GM18507 (cell line): ENCODE data around the gene TMCO4.
A peak's percentile ranks its signal among the peaks of the same experiment; 100 is the strongest.

Source experiments
- DNase-seq: peaks from one replicate; pipeline ENCODE4 v3.0.0; 2011; ENCODE audit warnings: low read depth; ENCODE audit not compliant: insufficient read length; ENCODE audit errors: extremely low spot score
- FAIRE-seq: peaks from 2 replicates; lab custom pipeline; 2011; peaks lifted over from hg19 to GRCh38; lab: Jason Lieb, UNC

The TMCO4 gene

DNA sequence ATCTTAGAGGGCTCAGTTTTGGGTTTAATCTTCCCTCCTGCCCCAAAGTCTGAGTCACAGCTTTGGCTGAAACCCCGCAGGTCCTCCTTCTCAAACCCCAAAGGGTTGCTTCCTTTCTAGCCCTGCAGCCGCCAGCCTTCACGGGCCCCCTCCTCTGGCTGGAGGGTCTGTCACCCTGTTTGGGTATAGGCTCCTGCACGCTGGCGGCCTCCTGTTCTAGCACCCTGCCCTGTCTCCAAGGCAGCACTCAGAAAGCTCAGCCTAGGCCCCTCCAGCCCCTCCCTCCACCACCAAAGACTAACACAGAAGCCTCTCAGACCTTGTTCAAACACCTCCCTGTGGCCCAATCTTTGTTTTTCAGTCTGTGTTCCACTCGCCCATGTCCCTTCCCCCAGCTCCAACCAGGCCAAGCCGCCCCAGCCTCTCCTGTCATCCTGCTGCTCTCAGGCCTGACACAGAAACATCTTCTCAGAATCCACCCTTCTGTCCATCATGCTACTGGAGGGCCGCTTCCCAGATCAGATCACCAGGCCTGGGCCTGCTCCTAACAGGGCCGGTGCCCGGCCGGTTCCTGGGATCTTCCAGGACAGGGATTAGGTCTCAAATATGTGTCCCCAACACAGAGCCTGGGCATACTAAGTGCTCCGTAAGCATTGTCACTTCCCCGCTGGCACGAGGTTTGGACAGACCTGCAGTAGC is 99.5 kb downstream of the TMCO4 start:
- FAIRE-seq = no peak
- no peak for DNase-seq

DNA sequence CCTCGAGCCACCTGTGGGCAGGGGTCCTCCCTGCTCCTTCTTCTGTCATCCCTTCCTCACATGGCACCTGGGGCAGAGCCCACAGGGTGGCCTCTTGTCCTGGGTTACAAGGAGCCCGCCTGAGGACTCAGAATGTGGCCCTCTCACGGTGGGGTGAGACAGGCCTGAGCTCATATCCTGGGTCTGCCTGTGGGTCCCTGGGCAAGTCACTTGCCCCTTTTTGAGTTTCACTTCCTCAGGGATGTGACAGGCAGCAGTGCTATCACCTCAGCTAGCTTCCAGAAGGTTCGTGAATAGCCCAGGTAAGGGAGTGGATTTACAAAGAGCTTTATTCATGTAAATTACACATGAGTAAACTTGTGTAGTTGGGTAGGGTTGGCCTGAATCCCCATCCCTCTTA is 101.5 kb downstream of the TMCO4 start:
- DNase-seq (peak; percentile 20), FAIRE-seq (peak; percentile 67)

DNA sequence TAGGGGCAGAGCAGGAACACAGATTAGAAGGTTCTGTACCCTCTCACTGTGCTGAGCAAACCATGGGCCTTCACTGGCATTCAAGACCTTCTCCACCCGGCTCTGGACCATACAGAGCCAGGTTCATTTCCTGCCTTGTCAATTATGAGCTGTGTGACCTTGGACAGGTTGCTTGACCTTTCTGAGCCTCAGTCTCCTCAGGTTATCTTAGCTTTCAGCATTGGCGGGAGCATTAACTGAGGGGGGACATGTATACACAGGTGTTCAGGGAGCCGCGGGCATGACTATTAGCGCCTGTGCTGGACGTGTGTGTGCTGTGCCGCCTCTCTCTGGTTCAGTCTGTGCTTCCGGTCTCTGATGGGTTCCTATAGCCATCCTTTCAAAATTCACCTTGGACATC is 102.9 kb downstream of the TMCO4 start:
- no peak for FAIRE-seq
- DNase-seq = no peak

DNA sequence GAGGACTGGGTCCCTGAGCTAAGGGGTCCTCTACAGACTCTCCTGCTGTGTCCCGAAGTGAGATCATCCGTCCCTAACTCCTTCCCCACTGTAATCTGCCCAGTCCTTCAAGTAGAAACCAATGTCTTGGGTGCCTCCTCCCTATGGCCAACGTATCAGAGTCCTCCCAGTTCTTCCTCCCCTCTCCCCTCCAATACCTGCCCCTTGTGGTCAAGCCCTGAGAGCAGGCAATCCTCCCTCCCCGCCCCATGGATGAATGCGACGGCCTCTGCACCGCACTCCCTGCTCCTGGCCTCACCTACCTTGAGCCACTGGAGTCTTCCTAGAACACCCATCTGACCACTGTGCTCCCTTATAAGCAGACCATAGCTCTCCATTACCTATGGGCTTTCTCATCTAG is 103.9 kb downstream of the TMCO4 start:
- DNase-seq (no peak), FAIRE-seq (no peak)

- no peak for DNase-seq
- FAIRE-seq = no peak
Observed at GRCh38 chr1:19694298-19694697, 105.4 kb downstream of the TMCO4 start.

DNA sequence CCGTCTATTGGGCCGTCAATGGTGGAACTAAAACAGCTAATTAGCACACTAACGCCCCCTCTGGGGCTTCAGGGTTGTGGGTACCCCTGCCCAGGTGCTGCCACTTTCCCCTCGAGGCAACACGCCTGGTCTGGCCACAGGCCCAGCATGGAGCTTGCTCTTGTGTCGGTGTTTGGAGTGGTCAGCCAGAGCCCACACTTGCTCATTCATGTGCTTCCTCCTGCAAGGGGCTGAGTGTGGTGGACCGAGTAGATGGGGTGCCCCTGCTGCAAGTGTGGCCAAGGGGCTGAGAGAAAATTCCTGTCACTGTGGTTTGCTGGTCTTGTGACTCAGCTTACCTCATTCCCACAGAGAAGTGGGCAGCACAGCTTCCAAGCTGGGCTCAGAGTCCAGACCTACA is 109.4 kb downstream of the TMCO4 start:
- DNase-seq = no peak
- no peak for FAIRE-seq

DNA sequence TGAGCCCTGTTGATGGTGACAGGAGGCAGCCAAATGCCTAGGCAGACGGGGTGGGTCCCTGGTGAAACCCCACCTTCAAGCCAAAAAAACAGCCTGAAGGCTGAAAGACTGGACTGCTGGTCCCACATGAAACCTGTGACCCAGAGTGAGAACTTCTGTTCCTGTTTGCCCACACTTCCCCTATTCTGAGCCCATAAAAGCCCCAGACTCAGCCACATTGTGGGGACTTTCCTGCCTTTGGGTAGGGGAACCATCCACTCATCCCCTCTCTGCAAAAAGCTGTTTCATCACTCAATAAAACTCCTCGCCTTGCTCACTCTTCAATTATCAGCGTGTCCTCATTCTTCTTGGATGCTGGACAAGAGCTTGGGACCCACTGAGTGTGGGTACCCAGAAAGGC is 109.9 kb downstream of the TMCO4 start:
- no peak for FAIRE-seq
- no peak for DNase-seq

- no peak for FAIRE-seq
- no peak for DNase-seq
Observed at GRCh38 chr1:19689085-19689757, 110.5 kb downstream of the TMCO4 start.

DNA sequence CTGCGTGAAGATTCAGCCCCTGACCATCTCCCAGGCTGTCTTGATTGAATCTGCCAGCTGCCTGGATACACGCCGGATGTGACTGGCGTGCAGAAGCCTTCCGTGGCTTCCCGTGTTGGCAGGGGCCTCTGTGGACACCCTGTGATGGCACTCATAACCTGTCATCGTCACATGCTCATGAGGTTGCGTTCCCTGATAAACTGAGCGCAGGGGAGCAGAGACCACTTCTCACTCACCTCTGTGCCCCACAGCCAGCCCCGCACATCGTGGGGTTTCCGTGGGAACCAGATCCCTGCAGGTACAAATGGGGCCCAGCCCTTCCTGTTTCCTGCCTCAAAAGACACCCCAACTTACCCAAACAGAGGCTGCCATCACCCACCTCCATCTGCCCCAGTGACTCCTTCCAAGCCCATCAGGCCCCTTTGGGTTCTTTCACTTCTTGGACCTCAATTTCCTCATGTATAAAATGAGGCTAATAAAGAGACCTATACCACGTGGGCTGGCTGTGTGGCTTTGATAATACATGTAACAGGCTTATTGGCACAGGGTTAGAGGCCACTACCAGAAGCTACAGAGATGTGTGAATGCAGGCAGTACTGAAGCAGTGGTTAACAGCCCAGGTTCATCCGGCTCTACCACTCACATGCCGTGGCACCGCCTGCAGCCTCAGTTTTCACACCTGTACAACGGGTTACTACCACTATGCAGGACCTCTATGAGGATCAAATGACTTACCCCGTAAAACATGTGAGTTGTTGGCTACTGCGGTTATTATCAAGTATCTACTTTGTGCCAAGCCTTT is 111.5 kb downstream of the TMCO4 start:
- no peak for FAIRE-seq

GRCh38 chr1:19687414-19687813 is 112.3 kb downstream of the TMCO4 start:
- DNase-seq = no peak
- no peak for FAIRE-seq

More for the DNA sequence above, 111.5 kb downstream of the TMCO4 start:
- DNase-seq = no peak

GRCh38 chr1:19685994-19686393 is 113.7 kb downstream of the TMCO4 start:
- FAIRE-seq = no peak
- no peak for DNase-seq

DNA sequence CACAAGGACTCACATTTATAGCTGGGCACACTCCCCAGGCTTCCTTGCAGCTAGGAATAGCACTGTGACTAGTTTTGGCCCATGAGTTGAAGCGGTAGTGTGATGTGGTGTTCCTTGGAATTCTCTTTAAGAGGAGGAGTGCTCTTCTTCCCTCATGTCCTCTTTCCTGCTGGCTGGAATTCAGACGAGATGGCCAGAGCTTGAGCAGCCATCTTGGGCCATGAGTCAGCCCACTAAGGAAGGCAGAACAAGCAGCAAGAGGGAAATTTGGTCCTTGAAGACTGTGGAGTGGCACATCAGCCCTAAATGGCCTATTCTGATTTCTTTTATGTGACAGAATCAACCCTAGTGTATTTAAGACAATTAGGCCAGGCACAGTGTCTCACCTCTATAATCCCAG is 115.0 kb downstream of the TMCO4 start:
- DNase-seq (no peak), FAIRE-seq (no peak)

DNA sequence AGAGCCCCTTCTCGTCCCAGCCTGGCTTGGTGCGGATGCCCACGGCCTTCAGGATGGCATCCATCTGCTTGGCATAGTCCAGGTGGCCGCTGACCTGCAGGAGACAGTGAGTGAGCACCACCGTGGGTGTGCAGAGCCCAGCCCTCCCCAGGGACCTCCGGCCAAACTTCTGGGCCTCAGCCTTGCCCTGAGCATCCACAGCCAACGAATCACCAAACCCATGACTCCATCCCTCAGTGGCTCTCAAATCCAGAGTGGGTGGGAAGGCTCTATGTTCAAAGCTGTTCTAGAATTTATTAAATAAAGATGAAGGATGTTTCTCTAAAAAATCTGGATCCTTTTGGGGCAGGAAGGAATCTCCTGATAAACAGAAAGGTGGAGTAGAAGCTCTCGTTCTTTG is 116.4 kb downstream of the TMCO4 start:
- DNase-seq (no peak), FAIRE-seq (no peak)

- DNase-seq (no peak), FAIRE-seq (no peak)
Observed at GRCh38 chr1:19682901-19683300, 116.8 kb downstream of the TMCO4 start.

- no peak for DNase-seq
Observed at GRCh38 chr1:19682257-19682656, 117.5 kb downstream of the TMCO4 start.

DNA sequence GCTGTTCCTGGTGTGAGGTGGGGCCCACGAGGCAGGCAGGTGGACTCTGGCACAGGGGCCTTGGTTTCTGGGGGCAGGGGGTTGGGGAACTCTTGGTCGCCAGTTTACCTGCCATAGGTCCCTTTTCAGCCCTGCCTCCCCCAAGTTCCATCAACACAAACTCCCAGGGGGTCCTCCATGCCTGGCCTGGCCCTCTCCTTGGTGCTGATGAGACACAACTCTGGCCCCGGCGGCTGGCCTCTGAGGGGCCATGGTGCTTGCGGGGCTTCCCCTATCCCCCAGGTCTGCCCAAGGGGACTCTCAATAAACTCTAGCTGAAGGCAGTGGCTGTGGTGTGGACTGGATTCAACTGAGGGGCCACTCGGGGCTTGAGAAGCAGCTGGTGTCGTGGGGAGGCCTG is 119.1 kb downstream of the TMCO4 start:
- no peak for FAIRE-seq
- DNase-seq = no peak

More at GRCh38 chr1:19682257-19682656, 117.5 kb downstream of the TMCO4 start:
- no peak for FAIRE-seq

DNA sequence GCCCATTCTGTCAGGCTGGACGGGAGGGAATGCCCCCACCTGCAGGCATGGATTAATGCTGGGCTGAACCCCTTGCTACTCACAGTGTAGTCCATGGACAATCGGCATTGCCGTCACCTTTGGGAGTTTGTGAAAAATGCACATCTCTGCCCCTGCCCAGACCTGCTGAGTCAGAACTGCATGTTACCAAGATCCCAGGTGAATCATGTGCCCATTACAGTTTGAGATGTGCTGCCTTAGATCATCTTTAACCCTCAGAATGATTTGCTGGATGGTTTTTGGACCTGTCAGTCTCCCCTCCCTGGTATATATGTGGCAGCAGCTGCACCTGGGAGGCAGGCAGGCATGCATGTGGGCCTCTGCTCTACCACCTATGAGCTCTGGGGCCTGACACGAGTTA is 120.0 kb downstream of the TMCO4 start:
- FAIRE-seq = no peak
- DNase-seq = no peak

DNA sequence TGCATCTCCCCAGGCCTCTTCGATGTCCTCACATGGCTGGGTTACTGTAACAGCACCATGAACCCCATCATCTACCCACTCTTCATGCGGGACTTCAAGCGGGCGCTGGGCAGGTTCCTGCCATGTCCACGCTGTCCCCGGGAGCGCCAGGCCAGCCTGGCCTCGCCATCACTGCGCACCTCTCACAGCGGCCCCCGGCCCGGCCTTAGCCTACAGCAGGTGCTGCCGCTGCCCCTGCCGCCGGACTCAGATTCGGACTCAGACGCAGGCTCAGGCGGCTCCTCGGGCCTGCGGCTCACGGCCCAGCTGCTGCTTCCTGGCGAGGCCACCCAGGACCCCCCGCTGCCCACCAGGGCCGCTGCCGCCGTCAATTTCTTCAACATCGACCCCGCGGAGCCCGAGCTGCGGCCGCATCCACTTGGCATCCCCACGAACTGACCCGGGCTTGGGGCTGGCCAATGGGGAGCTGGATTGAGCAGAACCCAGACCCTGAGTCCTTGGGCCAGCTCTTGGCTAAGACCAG is 120.7 kb downstream of the TMCO4 start:
- FAIRE-seq (no peak), DNase-seq (no peak)

DNA sequence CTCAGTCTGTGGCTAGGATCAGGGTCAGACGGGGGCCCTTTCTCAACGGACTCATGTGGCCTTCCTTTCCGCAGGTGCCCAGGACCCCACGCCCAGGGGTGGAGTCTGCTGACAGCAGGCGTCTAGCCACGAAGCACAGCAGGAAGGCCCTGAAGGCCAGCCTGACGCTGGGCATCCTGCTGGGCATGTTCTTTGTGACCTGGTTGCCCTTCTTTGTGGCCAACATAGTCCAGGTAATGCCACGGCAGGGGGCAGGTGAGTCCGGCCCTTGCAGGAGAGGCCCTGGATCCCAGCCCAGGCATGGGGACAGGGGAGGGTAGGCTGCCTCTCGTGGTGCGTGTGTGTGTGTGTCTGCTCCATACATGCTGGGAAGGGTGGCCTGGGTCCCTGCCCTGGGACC is 121.2 kb downstream of the TMCO4 start:
- DNase-seq (no peak), FAIRE-seq (no peak)

- no peak for DNase-seq
- FAIRE-seq = no peak
Observed at GRCh38 chr1:19676438-19676922, 123.2 kb downstream of the TMCO4 start.
